Activated CD8-positive, alpha-beta memory T cell treated with anti-CD3 and anti-CD28 coated beads, Interleukin-2, amount 50 U/mL, for 48 hours (primary cell): ENCODE data around the gene DNAJC7.
"Not testable (repeated sequence)": the region's sequence is repeated elsewhere in the genome, so short reads cannot be mapped to it uniquely, and the experiment has no call there.

ENCODE experiments used
- DNase-seq: peaks from one replicate; pipeline ENCODE4 v3.0.0-alpha.2; 2020

Gene DNAJC7

DNA sequence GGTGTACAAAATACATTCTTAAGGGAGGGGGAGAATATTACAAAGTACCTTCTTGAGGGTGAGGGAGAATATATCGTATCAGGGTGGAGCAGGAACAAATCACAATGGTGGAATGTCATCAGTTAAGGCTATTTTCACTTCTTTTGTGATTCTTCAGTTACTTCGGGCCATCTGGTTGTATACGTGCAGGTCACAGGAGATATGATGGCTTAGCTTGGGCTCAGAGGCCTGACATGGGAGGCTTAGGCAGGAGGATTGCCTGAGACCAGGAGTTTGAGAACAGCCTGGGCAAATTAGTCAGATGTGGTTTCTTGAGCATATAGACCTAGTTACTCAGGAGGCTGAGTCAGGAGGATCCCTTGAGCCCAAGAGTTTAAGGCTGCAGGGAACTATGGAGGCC, 73.7 kb downstream of the DNAJC7 start:
- DNase-seq, result no peak

DNA sequence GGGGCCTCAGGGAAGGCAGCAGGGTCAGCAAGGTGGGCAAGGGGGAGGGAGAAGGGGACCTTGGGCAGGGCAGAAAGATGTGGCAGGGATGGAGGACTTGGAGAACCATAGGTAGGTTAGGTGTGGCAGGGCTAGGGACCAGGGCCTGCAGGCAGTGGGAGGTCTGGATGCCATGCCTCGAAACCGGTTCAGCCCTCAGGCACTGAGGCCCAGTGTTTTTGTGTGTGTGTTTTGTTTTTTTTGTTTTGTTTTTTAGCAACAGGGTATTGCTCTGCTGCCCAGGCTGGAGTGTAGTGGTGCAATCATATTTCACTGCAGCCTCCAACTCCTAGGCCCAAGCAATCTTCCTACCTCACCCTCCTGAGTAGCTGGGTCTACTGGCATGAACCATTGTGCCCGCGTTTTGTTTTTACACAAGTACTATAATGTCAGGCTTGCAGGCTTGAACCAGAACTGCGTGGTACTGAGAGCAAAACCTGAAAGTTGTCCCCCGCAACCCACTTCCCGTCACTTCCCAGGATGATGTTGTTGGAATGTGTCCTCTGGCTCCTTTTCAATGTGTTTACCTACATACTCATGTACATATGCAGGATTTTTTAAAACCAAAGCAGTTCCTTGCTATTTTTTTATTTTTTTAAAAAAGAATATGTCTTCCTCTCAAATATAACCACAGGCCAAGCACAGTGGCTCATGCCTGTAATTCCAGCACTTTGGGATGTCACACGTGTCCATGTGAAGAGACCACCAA, 74.4 kb downstream of the DNAJC7 start:
- no peak for DNase-seq

DNA sequence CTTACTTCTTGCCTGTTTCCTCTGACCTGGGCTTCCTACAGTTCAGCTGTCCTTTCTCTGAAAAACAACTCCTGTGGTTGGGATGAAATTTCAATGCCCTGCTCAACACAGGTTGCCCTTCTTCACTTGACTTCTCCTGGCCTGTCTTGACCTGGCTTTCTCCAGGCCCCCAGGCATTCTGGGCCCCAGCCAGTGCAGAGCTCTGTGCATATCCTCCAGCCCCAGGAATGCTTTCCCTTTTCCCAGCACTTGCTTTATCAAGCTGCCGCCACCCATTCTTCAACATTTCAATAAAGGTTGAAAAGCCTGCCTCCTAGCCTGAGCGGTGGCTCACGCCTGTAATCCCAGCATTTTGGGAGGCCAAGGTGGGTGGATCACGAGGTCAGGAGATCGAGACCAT, 76.1 kb downstream of the DNAJC7 start:
- DNase-seq, result no peak

DNA sequence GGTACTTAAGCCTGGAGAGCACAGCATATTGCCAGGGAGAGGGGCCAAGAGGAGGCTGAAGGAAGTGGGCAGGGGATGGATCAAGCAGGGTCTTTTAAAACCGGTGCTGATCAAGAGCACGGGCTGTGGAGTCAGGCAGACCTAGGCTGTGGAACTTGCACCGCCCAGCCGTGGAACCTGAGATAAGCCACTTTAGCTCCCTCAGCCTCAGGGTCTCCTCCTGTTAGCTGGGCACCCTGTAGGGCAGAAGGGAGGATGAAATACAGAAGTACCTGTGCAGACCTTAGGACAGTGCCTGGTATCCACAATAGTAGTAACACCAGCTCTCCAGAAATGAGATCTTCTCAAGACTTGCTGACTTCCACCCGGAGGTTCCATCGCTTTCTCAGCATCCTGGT, 77.5 kb downstream of the DNAJC7 start:
- no peak for DNase-seq

DNA sequence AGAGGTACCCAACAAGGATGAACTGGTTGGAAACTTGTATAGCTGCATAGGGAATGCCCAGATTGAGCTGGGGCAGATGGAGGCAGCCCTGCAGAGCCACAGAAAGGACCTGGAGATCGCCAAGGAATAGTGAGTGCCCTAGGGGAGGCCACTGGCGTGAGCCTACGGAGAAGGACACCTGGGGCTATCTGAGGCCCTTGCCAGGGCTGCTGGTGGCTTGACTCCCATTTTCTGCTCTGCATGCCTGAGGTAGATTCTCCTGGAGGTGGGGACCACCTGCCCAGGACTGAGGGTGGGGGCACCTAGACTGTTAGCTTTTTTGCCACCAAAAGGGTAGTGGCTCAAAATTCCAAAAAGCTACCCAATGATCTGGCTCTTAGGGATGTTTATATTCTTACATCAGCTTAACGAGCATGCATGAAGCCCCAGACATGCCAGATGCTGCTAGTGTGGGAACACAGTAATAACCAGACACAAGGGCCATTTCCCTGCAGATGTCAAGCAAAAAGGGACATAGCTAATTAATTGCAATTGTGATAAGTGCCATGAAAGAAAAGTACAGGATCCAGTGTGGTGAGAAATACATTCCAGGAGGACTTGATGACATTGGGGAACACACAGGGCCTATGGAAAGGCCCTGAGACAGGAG, 78.1 kb downstream of the DNAJC7 start:
- no peak for DNase-seq

DNA sequence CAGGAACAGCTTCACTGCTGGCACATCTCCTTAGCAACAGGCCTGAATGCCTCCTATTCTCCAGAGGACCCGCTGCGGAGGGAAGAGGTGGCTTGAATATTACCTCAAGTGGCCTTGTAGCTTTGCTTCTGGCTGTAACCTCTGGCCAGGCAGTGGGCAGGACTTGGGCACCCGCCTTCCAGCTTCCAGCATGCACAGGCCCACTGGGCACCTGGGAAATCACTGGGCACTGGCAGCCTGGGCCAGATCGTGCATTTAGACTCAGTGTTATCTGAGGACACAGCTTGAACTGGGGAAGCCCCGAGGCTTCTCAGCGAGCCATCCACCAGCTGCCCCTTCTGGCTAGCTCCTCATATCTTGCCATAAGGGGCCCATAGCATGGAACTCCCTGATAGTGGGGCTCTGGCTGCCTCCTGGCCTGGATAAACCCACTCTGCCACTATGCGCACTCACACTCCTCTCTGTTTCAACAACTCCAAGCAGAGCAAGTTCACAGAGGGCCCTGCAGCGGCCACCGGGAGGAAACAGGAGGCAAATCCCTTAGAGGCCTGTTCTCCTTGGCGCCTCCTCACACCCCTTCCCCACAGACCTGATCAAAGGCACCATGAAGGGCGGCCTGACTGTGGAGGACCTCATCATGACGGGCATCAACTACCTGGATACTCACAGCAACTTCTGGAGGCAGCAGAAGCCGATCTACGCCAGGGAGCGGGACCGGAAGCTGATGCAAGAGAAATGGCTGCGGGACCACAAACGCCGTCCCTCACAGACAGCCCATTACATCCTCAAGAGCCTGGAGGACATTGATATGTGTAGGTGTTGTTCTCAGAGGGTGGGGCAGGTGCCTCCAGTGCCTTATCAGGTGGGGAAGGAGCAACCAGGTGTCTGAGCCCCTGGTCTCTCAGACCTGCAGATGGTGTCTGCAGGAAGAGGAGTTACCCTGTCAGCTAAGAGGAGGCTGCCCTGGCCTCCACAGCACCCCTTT, 79.0 kb downstream of the DNAJC7 start:
- DNase-seq, result no peak

DNA sequence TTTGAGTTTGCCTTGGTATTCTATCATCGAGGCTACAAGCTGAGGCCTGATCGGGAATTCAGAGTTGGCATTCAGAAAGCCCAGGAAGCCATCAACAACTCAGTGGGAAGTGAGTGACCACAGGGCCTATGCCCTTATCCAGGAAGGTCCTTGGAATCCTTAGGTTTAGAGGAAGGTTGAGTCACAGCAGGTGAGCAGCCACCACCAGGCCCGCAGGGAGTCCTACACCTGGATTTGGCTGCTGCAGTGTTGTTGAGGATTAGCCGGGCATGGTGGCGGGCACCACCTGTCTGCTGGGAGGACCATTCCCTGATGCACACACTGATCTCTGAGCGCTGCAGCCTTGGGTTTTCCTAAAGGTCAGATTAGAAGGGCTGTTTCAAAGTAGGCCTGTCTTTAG, 81.6 kb downstream of the DNAJC7 start:
- DNase-seq, result no peak

DNA sequence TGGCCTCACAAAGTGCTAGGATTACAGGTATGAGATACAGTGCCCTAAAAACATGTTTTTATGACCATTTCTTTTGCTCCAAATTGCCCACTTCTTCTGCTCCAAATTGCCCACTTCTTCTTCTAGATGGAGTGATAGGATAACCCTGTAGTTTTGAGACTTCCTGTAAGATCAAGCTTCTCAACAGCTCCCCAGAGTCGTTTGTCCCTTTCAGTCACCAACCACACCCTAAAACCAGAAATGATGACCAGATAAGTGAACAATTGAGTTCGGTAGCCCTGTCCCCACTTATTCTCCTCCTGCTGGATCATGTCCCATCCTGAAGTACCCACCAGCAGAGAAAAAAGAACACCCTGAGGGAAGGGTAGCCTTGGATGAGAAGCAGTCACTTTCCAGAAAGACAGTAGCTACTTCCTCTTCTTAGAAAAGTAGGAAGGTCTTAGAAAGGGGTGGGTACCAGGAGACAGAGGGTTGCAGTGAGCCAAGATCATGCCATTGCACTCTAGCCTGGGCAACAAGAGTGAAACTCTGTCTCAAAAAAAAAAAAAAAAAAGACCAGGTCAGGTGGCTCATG, 84.3 kb downstream of the DNAJC7 start:
- no peak for DNase-seq

DNA sequence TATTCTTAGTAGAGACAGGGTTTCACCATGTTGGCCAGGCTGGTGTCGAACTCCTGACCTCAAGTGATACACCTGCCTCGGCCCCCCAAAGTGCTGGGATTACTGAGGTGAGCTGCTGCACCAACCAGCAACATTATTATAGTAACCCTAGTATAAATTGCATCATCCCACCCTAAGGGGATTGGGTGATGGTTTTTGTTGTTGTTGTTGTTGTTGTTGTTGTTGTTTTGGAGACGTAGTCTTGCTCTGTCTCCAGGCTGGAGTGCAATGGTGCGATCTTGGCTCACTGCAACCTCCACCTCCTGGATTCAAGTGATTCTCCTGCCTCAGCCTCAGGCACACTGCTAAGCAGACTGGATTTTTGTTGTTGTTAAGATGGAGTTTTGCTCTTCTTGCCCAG, 85.5 kb downstream of the DNAJC7 start:
- not testable (repeated sequence) for DNase-seq

DNA sequence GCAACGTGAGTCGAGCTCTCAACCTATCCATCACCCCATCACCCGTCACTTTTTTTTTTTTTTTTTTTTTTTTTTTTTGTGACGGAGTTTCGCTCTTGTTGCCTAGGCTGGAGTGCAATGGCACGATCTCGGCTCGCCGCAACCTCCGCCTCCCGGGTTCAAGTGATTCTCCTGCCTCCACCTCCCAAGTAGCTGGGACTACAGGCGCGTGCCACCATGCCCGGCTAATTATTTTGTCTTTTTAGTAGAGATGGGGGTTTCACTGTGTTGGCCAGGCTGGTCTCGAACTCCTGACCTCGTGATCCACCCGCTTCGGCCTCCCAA, 86.4 kb downstream of the DNAJC7 start:
- DNase-seq, result not testable (repeated sequence)

DNA sequence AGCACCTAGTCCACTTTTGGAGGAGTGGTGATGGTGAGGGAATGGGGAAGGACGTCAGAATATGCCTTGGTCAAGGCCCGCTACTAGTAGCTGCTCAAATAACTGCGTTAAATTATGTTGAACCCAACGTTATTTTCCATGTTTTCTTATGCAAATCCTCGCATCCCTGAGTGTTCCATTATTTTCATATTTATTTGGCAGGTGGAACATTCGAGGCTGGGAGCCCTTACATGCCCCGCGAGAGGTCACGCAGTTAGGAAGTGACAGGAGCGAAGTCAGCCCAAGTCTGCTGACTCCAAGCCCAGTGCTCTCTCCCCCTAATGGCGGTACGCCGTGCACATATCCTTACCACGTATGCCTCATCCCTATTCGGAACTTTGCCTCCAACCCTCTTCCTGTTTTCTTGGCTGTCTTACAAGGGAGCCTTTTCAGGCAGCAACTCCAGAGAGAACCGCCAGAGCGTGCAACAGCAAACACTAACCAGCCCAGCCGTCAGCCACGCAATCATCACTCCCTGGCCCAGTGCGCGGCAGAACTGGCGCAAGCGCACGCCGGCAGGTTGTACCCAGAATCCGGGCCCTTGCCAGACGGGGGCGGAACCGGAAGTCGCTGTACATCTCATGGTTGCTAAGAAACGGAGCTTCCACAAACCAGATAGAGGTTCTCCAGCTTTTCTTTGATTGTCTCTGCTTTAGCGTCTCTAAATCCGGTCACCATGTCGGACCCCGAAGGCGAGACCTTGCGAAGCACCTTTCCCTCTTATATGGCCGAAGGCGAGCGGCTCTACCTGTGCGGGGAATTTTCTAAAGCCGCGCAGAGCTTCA, 87.0 kb downstream of the DNAJC7 start, which contains the start of gene ODAD4:
Gene ODAD4, plus strand, starts transcription at position 609 of the 824 bp plus-strand sequence. Its CDS starts 107 bp downstream, at position 716.
- DNase-seq, result peak; percentile 95

DNA sequence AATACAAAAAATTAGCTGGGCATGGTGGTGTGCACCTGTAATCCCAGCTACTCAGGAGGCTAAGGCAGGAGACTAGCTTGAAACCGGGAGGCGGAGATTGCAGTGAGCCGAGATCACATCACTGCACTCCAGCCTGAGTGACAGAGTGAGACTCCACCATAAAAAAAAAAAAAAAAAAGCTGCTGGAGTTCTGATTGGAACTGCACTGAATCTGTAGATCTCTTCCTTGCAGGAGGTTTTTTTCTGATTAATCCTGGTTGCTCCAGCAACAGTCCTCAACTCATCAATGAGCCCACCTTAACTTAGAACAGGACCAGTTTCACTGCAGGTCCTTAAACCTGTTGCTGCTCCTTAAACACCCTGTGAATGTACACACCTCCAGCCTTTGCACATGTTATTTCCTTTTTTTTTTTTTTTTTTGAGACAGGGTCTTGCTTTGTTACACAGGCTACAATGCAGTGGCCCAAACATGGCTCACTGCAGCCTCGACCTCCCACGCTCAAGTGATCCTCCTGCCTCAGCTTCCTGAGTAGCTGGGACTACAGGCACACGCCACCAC, 88.5 kb downstream of the DNAJC7 start:
- no peak for DNase-seq
